ENCODE results near the gene NR1I2. TPM values are rescaled to one million over a fixed set of nuclear protein-coding genes. Genes with fewer than 3 reads are reported as not detected.

The NR1I2 gene
- total RNA-seq, 4 donors from 2014 or later: not detected

DNA sequence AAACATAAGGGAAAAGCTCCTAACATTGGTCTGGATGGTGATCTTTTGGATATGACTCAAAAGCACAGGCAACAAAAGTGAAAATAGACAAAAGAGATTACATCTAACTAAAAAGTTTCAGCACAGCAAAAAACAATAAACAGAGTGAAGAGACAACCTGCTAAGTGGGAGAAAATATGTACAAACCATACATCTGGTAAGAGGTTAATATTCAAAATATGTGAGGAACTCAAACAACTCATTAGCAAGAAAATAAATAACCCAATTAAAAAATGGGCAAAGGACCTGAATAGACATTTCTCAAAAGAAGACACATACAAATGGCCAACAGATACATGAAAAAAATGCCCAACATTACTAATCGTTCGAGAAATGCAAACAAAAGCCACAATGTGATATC lies 19.0 kb upstream of the NR1I2 start:
- no peak overlapping the region for H3K4me3 ChIP-seq (ENCODE audit: low read depth, poor library complexity, severe bottlenecking)
- WGBS, 2 donors: 92 to 96% methylated on average over 2 of the region's 2 CpGs
- no peak for DNase-seq (ENCODE audit: low spot score in 2 of 2)
- intact Hi-C loops (cut with DNase I; ENCODE audit: low total_unique reads): no loop called here
- no peak for TF ChIP-seq POLR2A (IDR thresholded peaks at IDR 0.05)
- TF ChIP-seq, protein P1, sequence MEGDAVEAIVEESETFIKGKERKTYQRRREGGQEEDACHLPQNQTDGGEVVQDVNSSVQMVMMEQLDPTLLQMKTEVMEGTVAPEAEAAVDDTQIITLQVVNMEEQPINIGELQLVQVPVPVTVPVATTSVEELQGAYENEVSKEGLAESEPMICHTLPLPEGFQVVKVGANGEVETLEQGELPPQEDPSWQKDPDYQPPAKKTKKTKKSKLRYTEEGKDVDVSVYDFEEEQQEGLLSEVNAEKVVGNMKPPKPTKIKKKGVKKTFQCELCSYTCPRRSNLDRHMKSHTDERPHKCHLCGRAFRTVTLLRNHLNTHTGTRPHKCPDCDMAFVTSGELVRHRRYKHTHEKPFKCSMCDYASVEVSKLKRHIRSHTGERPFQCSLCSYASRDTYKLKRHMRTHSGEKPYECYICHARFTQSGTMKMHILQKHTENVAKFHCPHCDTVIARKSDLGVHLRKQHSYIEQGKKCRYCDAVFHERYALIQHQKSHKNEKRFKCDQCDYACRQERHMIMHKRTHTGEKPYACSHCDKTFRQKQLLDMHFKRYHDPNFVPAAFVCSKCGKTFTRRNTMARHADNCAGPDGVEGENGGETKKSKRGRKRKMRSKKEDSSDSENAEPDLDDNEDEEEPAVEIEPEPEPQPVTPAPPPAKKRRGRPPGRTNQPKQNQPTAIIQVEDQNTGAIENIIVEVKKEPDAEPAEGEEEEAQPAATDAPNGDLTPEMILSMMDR (IDR thresholded peaks at IDR 0.05): no peak

DNA sequence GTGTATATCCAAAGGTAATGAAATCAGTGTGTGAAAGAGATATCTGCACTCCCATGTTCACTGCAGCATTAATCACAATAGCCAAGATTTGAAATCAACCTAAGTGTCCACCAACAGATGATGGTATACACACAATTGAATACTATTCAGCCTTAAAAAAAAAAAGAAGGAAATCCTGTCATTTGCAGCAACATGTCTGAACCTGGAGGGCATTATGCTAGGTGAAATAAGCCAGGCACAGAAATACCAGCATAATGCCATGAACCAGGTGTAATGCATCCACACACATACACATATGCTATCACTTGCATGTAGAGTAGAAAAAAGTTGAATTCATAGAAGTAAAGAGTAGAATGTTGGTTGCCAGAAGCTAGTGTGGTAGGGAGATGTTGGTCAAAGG lies 18.4 kb upstream of the NR1I2 start:
- TF ChIP-seq, protein P1 (IDR thresholded peaks at IDR 0.05): no peak
- no peak for TF ChIP-seq POLR2A (IDR thresholded peaks at IDR 0.05)
- no peak overlapping the region for H3K4me3 ChIP-seq (ENCODE audit: low read depth, poor library complexity, severe bottlenecking)
- intact Hi-C loops (cut with DNase I; ENCODE audit: low total_unique reads): no loop called here
- DNase-seq (ENCODE audit: low spot score in 2 of 2): no peak

- TF ChIP-seq, protein P1 (IDR thresholded peaks at IDR 0.05): no peak
- no peak for TF ChIP-seq POLR2A (IDR thresholded peaks at IDR 0.05)
- no peak for DNase-seq (ENCODE audit: low spot score in 2 of 2)
These were observed 16.7 kb upstream of the NR1I2 start for GRCh38 chr3:119765239-119765638.

GRCh38 chr3:119767936-119768601 lies 13.8 kb upstream of the NR1I2 start:
- intact Hi-C loops (cut with DNase I; ENCODE audit: low total_unique reads): no loop called here
- DNase-seq (ENCODE audit: low spot score in 2 of 2): peak in 1 of 2 donors; percentile 42
- TF ChIP-seq, protein P1 (IDR thresholded peaks at IDR 0.05): no peak
- no peak for TF ChIP-seq POLR2A (IDR thresholded peaks at IDR 0.05)
- no peak overlapping the region for H3K4me3 ChIP-seq (ENCODE audit: low read depth, poor library complexity, severe bottlenecking)
- WGBS, 2 donors: 90 to 95% methylated on average over 4 to 6 of the region's 6 CpGs

More at GRCh38 chr3:119765239-119765638, 16.7 kb upstream of the NR1I2 start:
- intact Hi-C loops (cut with DNase I; ENCODE audit: low total_unique reads): no loop called here
- WGBS, 2 donors: 93 to 96% methylated on average over 1 of the region's 1 CpG
- no peak overlapping the region for H3K4me3 ChIP-seq (ENCODE audit: low read depth, poor library complexity, severe bottlenecking)

GRCh38 chr3:119768668-119769393 lies 13.1 kb upstream of the NR1I2 start:
- no peak overlapping the region for H3K4me3 ChIP-seq (ENCODE audit: low read depth, poor library complexity, severe bottlenecking)
- WGBS, 2 donors: 88 to 89% methylated on average over 6 to 9 of the region's 9 CpGs
- TF ChIP-seq, protein P1 (IDR thresholded peaks at IDR 0.05): no peak
- TF ChIP-seq POLR2A (IDR thresholded peaks at IDR 0.05): no peak
- DNase-seq (ENCODE audit: low spot score in 2 of 2): peak in 1 of 2 donors; percentile 26
- intact Hi-C loops (cut with DNase I; ENCODE audit: low total_unique reads): no loop called here

Measured in lower leg skin (tissue), 4 donors.